Erythroblast (primary cell): ENCODE results near the gene RPE65.
"Not testable (repeated sequence)": the region's sequence is repeated elsewhere in the genome, so short reads cannot be mapped to it uniquely, and the experiment has no call there.

ENCODE experiments used
- DNase-seq, 2 experiments: peaks; one replicate each; lab custom pipeline; 2025; lab: John Stamatoyannopoulos, UW
- GATA1 ChIP-seq: IDR thresholded peaks from 2 replicates; pipeline ENCODE4 v1.6.1; 2011; ENCODE audit warnings: low read depth, mild to moderate bottlenecking, control low read depth, low read length, moderate library complexity
- POLR2A ChIP-seq: IDR thresholded peaks from 2 replicates; pipeline ENCODE4 v1.6.1; 2011; ENCODE audit warnings: mild to moderate bottlenecking, low read length

Gene RPE65

DNA sequence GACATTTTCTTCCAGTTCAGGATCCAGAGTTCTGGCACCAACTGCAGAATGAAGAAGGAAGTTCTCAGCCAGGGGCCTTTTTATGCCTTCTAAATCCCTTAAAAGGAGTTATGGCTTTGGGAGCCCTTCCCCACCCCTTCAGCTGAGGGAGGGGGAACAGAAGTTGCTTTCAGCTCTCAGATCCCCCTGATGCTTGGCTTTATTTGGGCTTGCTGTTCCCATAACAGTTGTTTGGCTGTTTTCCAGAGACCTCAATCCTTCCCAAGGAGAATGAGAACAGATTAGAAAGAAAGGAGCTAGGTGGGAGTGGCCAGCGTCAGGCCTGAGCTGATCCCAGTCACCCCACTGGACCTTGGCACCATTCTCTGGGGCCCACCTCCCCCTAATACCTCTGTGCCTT, at the start of gene RPE65:
TSS of gene RPE65 (minus strand) at position 54 of the 400 bp plus-strand sequence. CDS start at position 5, 49 bp downstream.
- TF ChIP-seq GATA1 (no peak), POLR2A (no peak)
- no peak for DNase-seq

DNA sequence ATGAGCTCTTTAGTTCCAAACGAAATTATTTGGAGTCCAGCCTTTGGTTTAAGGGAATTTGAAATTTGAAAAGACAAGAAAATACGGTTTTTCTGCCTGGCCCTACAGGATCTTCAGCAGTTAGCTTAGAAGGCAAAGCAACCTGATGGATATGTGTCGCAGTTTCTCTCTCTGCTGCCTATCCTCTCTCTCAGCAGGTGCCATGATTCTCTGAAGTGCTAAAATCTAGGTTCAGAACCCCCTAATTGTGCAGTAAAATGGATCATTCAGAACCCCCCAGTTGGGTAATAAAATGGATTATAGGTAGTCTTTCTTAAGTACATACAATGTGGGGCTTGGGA, 47.6 kb upstream of the RPE65 start:
- no peak for DNase-seq
- TF ChIP-seq POLR2A (no peak), GATA1 (no peak)

DNA sequence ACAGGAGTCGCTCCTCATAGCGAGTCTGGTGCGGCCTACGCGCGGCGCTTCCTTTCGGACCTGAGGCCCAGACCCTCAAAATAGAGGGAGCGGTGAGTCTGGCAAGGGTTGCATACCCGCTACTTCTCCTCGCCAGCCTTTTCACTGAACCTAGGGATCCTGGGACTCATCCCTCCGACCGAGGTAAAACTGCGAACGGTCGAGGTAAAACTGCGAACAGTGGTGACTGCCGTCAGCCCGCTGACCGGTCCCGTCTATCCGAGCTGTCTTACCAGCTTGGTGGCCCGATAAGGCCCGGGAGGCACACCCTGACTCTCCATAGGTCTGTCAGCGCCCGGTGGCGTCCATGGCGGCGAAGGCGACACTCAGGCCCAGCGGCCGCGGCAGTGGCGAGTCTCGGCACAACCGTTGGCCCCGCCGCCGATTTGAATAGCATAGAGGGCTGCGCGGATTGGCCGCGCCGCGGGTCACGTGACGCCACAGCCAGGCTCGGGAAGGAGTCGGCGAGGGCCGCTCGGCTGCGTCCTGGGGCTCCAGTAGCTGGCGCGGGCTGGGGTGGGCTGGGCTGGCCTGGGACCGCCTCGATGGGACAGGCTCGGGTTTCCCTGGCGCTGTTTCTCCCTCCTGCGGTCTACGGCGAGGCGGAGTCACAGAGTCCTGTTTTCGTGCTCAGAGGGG, 47.1 kb upstream of the RPE65 start, which contains the start of gene DEPDC1:
TSS of gene DEPDC1 (minus strand) at position 403 of the 678 bp plus-strand sequence. CDS start at position 320, 83 bp downstream.
- DNase-seq: peak; percentile 95 to 97
- TF ChIP-seq GATA1: no peak
- TF ChIP-seq POLR2A: peak; percentile 85

DNA sequence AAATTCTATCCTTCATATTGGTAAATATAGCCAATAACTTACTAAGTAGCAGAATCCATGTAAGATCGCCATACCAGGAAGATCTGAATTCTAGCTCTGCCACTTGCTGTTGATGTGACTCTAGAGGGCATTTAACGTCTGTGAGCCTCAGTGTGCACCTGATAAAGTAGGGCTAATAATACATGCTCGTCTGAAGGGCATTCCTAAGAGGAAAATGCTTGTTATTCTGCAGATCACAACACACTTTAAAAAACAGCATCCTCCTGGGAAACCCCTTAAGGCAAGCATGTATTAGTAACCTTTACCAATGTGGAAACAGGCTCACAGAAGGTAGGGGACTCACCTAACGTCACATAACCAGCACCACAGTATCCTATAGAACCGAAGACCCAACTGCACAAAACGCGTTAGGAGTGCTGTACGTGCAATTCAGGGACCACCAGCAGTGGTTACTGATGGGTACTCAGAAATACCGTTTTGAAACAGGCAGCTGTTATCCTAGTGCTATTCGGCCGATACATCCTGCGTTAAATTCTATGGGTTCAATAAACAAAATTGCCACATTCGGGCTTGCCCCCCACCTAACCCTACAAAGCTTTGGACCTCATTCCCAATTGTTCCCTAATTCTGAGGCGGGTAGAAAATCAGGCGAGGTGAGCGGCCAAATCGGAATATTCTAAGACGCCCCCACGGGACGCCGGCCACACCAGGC, 46.4 kb upstream of the RPE65 start:
- peak; percentile 60 to 76 for DNase-seq
- TF ChIP-seq POLR2A: no peak
- TF ChIP-seq GATA1: no peak

DNA sequence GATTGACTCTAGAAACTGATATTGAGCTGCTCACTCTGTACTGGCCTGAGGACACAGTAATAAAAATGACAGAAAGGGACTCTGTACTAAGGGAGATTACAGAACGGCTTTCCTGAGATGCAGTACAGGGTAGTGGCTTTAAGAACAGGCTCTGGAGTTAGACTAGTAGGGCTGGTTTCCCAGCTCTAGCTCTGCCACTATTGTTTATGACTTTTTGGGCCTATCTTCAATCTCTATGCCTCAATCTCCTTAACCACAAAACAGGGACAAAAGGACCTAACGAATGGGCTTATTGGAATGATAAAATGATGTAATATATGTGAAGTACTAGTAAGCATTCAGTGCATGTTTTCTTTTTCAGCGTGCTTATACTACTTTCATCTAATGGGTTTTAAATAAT, 45.8 kb upstream of the RPE65 start:
- DNase-seq: peak in 1 of 2 experiments; percentile 42

DNA sequence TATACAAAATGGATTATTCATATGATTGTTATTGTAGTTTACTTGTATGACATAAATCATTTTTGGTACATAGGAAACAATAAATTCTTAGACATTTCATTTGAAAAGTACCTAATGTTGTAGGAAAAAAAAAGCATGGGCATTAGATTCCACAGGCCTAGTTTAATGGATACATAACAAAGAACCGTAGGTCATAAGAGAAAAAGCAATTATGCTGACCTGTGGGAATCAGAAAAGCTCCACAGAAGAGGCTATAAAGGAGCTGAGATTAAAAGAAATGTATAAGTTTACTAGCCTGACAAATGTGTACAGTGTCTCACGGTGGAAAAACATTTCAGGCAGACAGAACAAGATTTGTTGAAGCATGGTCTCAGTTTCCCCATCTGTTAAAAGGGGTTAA, 43.4 kb upstream of the RPE65 start:
- no peak for TF ChIP-seq GATA1
- TF ChIP-seq POLR2A: no peak
- no peak for DNase-seq

More for the DNA sequence above, 45.8 kb upstream of the RPE65 start:
- TF ChIP-seq POLR2A (peak; percentile 18), GATA1 (no peak)

DNA sequence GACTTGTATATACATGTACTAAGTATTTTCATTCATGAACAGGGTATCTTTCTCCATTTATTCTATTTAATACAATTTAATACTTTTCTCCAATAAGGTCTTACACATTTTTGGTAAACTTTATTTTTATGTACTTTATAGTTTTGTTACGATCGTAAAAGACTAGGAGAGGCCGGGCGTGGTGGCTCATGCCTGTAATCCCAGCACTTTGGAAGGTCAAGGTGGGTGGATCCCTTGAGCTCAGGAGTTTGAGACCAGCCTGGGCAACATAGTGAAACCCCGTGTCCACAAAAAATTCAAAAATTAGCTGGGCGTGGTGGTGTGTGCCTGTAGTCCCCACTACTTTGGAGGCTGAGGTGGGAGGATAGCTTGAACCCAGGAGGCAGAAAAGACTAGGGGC, 42.5 kb upstream of the RPE65 start:
- DNase-seq: not testable (repeated sequence)

DNA sequence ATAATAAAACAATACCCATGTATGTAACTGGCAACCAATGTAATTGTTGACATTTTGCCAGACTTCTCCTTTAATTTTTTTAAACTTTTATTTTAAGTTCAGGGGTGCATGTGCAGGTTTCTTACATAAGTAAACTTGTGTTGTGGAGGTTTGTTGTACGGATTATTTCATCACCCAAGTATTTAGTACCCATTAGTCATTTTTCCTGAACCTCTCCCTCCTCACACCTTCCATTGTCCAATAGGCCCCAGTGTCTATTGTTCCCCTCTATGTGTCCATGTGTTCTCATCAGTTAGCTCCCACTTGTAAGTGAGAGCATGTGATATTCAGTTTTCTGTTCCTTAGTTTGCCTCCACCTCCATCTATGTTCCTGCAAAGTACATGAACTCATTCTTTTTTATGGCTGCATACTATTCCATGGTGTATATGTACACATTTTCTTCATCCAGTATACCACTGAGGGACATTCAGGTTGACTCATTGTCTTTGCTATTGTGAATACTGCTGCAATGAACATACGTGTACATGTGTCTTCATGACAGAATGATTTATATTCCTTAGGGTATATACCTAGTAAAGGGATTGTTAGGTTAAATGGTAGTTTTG, 40.4 kb upstream of the RPE65 start:
- DNase-seq: no peak
- no peak for TF ChIP-seq GATA1
- no peak for TF ChIP-seq POLR2A

DNA sequence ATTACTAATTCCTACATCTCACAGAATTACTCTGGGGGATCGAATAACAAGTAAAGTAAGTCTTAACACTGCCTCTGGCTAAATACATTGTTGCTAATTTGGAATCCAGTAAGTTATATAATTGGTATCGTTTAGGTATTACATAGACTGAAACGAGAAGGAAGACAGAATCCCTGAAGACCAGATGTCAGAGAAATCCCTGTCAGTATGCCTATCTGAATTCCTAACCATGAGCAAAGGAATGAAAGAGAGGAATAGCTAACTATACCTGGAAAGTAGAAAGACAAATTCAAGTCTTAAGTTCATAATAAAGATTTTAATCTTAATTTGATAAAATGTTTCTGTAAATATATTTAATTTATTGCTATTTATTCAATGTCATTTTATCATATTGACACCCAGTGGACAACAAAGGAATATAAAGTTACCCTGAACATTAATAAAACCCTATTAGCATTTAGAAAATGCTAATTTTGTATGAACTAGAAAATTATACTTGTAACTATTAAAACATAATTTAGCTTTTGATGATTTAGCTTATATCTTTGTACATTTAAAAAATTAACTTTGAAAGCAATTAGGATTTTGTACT, 35.8 kb upstream of the RPE65 start:
- no peak for DNase-seq
- TF ChIP-seq GATA1 (no peak), POLR2A (no peak)

DNA sequence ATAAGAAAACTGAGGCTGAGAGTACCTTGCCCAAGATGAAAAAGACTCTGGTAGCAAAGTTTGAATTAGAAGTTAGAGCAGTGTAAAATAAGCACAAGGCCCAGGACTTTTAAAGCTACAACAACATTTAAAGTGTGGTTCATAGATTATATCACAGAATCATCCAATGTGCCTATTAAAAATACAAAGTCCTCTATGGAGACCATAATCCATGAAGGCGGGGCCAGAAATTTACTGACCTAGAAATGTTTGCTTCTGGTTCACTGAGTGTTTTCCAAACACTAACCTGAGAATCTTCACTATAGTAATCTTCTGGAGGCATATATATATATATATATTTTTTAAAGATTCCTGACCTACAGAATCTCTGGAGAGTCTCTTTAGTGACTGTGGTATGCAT, 34.9 kb upstream of the RPE65 start:
- TF ChIP-seq GATA1 (no peak), POLR2A (no peak)
- no peak for DNase-seq

DNA sequence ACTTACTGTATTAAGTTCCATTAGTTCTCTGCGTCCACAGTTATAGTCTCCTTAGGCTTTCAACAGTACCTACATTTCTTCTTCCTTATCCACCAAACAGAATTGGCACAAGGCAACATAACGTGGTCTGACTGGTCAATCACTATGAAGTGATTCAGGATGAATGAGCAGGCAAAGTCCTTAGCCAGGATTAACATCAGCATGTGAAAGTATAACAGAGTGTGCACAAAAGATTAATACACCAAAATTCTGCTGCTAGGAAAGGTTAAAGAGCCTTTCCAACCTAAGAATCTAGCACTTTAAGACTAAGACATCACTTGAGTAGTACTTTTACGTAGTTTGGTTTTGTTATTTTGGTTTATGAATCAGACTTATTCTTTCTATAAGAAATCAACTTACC, 31.3 kb upstream of the RPE65 start:
- no peak for TF ChIP-seq GATA1
- TF ChIP-seq POLR2A: no peak
- no peak for DNase-seq

DNA sequence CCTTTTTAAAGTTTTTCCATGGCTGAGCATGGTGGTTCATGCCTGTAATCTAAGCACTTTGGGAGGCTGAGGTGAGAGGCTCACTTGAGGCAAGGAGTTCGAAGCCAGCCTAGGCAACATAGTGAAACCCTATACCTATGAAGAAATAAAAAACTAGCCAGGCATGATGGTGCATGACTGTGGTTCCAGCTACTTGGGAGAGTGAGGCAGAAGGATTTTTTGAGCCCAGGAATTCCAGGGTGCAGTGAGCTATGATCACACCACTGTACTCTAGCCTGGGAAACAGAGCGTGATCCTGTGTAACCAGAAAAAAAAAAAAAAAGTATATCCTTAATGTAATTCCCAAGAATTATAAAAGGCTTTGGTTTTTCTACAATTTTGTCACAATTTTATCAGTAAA, 29.7 kb upstream of the RPE65 start:
- no peak for DNase-seq
- TF ChIP-seq POLR2A: no peak
- no peak for TF ChIP-seq GATA1

DNA sequence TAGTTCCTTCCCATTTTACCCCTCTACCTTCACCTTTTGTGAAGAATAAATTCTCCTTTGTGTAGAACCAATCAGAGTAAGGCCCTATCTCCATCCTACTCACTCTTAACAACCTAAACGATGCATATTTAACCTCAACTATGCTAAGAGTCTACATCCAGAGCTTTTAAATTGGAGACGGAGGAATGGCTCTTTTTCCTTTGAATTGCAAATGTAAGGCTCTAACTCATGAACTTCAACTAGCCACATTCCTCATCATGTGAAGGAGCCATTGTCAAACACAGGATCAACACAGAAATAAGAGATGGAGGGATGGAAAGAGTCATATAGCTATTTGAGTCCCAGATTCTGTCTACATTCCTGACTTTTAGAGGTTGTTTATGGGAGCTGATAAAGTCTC, 28.9 kb upstream of the RPE65 start:
- TF ChIP-seq GATA1 (no peak), POLR2A (no peak)
- DNase-seq: no peak

DNA sequence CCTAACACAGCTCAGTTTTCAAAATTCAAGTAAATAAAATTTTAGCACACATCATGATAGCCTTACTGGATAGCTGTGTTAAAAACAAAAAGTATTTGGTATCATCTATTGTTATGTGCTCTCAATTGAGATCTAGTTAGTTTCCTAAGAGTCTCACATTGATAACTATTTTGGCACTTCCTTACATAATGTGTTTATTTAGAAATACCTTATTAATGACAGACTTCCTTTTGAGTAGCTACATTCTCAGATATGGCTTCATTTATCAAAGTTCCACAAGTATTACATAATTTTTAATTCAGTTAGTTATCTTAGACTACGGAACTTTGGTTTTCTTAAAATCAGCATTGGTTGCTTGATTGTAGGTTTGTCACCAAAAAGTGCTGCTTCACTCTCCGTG, 26.9 kb upstream of the RPE65 start:
- not testable (repeated sequence) for DNase-seq
